ENCODE results near the gene ABI3.
A peak's percentile ranks its signal among the peaks of the same experiment; 100 is the strongest.

The ABI3 gene

GRCh38 chr17:49190932-49191331, 19.6 kb upstream of the ABI3 start:
- no peaks in the 10 kb centered on the region for H3K4me1 Mint-ChIP-seq
- H3K27me3 Mint-ChIP-seq (ENCODE audit: low read depth), result peaks cover 4% of the 10 kb centered on the region
- no peaks in the 10 kb centered on the region for H3K36me3 Mint-ChIP-seq (ENCODE audit: low read depth)
- TF ChIP-seq, protein P1, sequence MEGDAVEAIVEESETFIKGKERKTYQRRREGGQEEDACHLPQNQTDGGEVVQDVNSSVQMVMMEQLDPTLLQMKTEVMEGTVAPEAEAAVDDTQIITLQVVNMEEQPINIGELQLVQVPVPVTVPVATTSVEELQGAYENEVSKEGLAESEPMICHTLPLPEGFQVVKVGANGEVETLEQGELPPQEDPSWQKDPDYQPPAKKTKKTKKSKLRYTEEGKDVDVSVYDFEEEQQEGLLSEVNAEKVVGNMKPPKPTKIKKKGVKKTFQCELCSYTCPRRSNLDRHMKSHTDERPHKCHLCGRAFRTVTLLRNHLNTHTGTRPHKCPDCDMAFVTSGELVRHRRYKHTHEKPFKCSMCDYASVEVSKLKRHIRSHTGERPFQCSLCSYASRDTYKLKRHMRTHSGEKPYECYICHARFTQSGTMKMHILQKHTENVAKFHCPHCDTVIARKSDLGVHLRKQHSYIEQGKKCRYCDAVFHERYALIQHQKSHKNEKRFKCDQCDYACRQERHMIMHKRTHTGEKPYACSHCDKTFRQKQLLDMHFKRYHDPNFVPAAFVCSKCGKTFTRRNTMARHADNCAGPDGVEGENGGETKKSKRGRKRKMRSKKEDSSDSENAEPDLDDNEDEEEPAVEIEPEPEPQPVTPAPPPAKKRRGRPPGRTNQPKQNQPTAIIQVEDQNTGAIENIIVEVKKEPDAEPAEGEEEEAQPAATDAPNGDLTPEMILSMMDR (IDR thresholded peaks at IDR 0.05; ENCODE audit: unreplicated experiment in 3 of 3), result no peak
- peaks cover 5% of the 10 kb centered on the region for H3K9me3 Mint-ChIP-seq
- H3K4me3 Mint-ChIP-seq, result peak overlapping the region; percentile 73 to 78 (median 77)
- peak overlapping the region in 1 of 3 experiments; percentile 20 for H3K27ac Mint-ChIP-seq

DNA sequence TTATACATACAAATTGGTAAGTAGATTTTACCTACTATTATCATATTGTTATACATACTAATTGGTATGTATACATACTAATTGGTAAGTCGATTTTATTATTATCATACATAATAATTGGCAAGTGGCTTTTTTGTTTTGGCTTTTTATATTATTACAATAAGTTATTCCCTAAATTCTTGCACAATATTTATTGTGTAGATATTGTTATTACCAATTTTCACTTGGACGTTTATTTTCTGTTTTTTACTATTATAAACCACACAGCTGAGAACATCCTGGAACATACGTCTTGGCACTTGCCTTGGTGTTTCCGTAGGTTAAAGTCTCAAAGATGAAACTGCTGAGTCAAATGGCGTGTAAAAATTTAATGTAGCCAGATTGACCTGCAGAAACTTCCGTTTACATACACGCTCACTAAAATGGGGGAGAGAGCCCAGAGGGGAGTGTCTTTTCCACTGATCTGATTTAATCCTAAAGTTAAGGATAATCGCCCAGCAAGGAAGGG, 19.0 kb upstream of the ABI3 start:
- Mint-ChIP-seq H3K9me3 (no peaks in the 10 kb centered on the region), H3K27me3 (ENCODE audit: low read depth) (peaks cover 4% of the 10 kb centered on the region), H3K4me1 (no peaks in the 10 kb centered on the region), H3K27ac (peak overlapping the region; percentile 98 to 100 (median 99)), H3K36me3 (ENCODE audit: low read depth) (no peaks in the 10 kb centered on the region), H3K4me3 (peak overlapping the region; percentile 88 to 95 (median 94))
- TF ChIP-seq, protein P1 (IDR thresholded peaks at IDR 0.05; ENCODE audit: unreplicated experiment in 3 of 3), result no peak

DNA sequence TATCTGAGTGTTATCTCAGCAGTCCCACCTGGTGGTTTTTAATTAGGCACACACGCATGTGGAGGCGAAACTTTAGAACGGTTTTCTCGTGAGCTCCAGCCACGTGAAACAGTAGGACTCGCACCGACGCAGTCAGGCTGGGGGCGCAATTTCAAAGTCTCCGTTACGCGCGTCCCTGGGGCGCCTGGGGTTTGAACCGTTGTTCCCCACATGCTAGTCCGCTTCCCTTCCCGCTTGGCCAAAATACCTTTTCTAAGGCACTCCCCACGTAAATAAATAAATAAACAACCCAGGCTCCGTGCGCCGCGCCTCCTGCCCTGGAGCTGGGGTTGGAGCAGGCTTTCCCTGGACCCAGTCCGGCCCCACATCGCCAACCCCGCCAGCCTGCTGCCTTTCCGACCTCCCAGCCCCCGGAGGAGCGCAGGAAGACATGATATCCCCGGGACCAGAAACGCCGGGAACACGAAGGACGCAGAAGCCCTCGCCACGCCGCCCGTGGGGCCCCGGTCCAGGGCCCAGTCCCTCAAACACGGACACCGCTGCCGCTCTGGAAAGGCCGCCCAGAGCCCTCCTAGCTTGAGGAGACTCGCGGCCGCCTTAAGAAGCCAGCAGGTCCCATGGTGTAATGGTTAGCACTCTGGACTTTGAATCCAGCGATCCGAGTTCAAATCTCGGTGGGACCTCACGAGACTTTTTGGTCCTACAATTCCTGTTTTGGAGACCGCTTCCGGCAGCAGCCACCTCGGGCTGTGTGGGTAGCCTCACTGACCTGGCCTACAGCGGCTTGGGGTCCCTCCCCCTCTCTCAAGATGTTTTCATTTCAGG, 18.4 kb upstream of the ABI3 start:
- H3K27ac Mint-ChIP-seq, result peak overlapping the region; percentile 98 to 100 (median 99)
- H3K4me3 Mint-ChIP-seq, result peak overlapping the region; percentile 88 to 95 (median 94)
- no peaks in the 10 kb centered on the region for H3K36me3 Mint-ChIP-seq (ENCODE audit: low read depth)
- H3K4me1 Mint-ChIP-seq, result no peaks in the 10 kb centered on the region
- TF ChIP-seq, protein P1 (IDR thresholded peaks at IDR 0.05; ENCODE audit: unreplicated experiment in 3 of 3), result peak; percentile 26 to 40 (median 35)
- H3K27me3 Mint-ChIP-seq (ENCODE audit: low read depth), result peaks cover 4% of the 10 kb centered on the region
- no peaks in the 10 kb centered on the region for H3K9me3 Mint-ChIP-seq

- TF ChIP-seq, protein P1 (IDR thresholded peaks at IDR 0.05; ENCODE audit: unreplicated experiment in 3 of 3), result no peak
- Mint-ChIP-seq H3K4me3 (peak overlapping the region; percentile 88 to 95 (median 94)), H3K4me1 (no peaks in the 10 kb centered on the region), H3K27ac (peak overlapping the region; percentile 98 to 100 (median 99)), H3K36me3 (ENCODE audit: low read depth) (no peaks in the 10 kb centered on the region), H3K9me3 (no peaks in the 10 kb centered on the region), H3K27me3 (ENCODE audit: low read depth) (peaks cover 4% of the 10 kb centered on the region)
Measured at GRCh38 chr17:49193513-49194296, 16.8 kb upstream of the ABI3 start.

- H3K36me3 Mint-ChIP-seq (ENCODE audit: low read depth), result no peaks in the 10 kb centered on the region
- no peaks in the 10 kb centered on the region for H3K9me3 Mint-ChIP-seq
- H3K4me1 Mint-ChIP-seq, result no peaks in the 10 kb centered on the region
- H3K27ac Mint-ChIP-seq, result peak overlapping the region; percentile 98 to 100 (median 99)
- TF ChIP-seq, protein P1 (IDR thresholded peaks at IDR 0.05; ENCODE audit: unreplicated experiment in 3 of 3), result no peak
- peak overlapping the region; percentile 88 to 95 (median 94) for H3K4me3 Mint-ChIP-seq
- peaks cover 4% of the 10 kb centered on the region for H3K27me3 Mint-ChIP-seq (ENCODE audit: low read depth)
Measured at GRCh38 chr17:49194297-49194607, 16.3 kb upstream of the ABI3 start.
